ENCODE measurements around the gene NUMBL.

The NUMBL gene

GRCh38 chr19:40687525-40688016, 2.9 kb downstream of the NUMBL start:
- Histone ChIP-seq H3K27me3 (ENCODE audit: low read length) (no peaks in the 10 kb centered on the region), H2AFZ (ENCODE audit: low read depth, low read length, severe bottlenecking) (no peak overlapping the region), H3K79me2 (ENCODE audit: insufficient read depth, low read length) (no peaks in the 10 kb centered on the region), H3K4me2 (ENCODE audit: low read depth, low read length, poor library complexity, severe bottlenecking) (no peak overlapping the region), H3K9ac (ENCODE audit: low read length) (no peak overlapping the region), H3K9me2 (replicated peaks; ENCODE audit: insufficient read depth, low read length) (no peaks in the 10 kb centered on the region), H3K36me3 (ENCODE audit: low read length) (no peaks in the 10 kb centered on the region), H4K20me1 (ENCODE audit: low read depth, low read length) (no peaks in the 10 kb centered on the region), H3F3A (ENCODE audit: insufficient read depth) (no peaks in the 10 kb centered on the region), H3K9me3 (ENCODE audit: insufficient read depth, low read length) (no peaks in the 10 kb centered on the region), H3K4me3 (ENCODE audit: insufficient read depth, low read length, poor library complexity, severe bottlenecking) (no peak overlapping the region), H3K27ac (ENCODE audit: low read depth, low read length) (no peak overlapping the region)
- no peak for TF ChIP-seq CTCF (IDR thresholded peaks at IDR 0.05; ENCODE audit: insufficient read depth, low read length, poor library complexity, severe bottlenecking)
- no peak for TF ChIP-seq EZH2phosphoT487 (conservative IDR thresholded peaks at IDR 0.05; ENCODE audit: low read length)

GRCh38 chr19:40686882-40687524, 3.4 kb downstream of the NUMBL start:
- Histone ChIP-seq H3K9me3 (ENCODE audit: insufficient read depth, low read length) (no peaks in the 10 kb centered on the region), H3K9me2 (replicated peaks; ENCODE audit: insufficient read depth, low read length) (no peaks in the 10 kb centered on the region), H3K4me3 (ENCODE audit: insufficient read depth, low read length, poor library complexity, severe bottlenecking) (no peak overlapping the region), H3K36me3 (ENCODE audit: low read length) (no peaks in the 10 kb centered on the region), H3K4me2 (ENCODE audit: low read depth, low read length, poor library complexity, severe bottlenecking) (no peak overlapping the region), H3K27me3 (ENCODE audit: low read length) (no peaks in the 10 kb centered on the region), H3K9ac (ENCODE audit: low read length) (no peak overlapping the region), H4K20me1 (ENCODE audit: low read depth, low read length) (no peaks in the 10 kb centered on the region), H3F3A (ENCODE audit: insufficient read depth) (no peaks in the 10 kb centered on the region), H3K27ac (ENCODE audit: low read depth, low read length) (no peak overlapping the region), H3K79me2 (ENCODE audit: insufficient read depth, low read length) (no peaks in the 10 kb centered on the region), H2AFZ (ENCODE audit: low read depth, low read length, severe bottlenecking) (no peak overlapping the region)
- TF ChIP-seq CTCF (IDR thresholded peaks at IDR 0.05; ENCODE audit: insufficient read depth, low read length, poor library complexity, severe bottlenecking) (no peak), EZH2phosphoT487 (conservative IDR thresholded peaks at IDR 0.05; ENCODE audit: low read length) (no peak)

GRCh38 chr19:40685563-40685962, 4.9 kb downstream of the NUMBL start:
- Histone ChIP-seq H3K79me2 (ENCODE audit: insufficient read depth, low read length) (no peaks in the 10 kb centered on the region), H3K27ac (ENCODE audit: low read depth, low read length) (no peak overlapping the region), H3K9ac (ENCODE audit: low read length) (no peak overlapping the region), H3K9me3 (ENCODE audit: insufficient read depth, low read length) (no peaks in the 10 kb centered on the region), H3K36me3 (ENCODE audit: low read length) (no peaks in the 10 kb centered on the region), H4K20me1 (ENCODE audit: low read depth, low read length) (no peaks in the 10 kb centered on the region), H2AFZ (ENCODE audit: low read depth, low read length, severe bottlenecking) (no peak overlapping the region), H3F3A (ENCODE audit: insufficient read depth) (no peaks in the 10 kb centered on the region), H3K4me3 (ENCODE audit: insufficient read depth, low read length, poor library complexity, severe bottlenecking) (no peak overlapping the region), H3K4me2 (ENCODE audit: low read depth, low read length, poor library complexity, severe bottlenecking) (no peak overlapping the region), H3K27me3 (ENCODE audit: low read length) (no peaks in the 10 kb centered on the region), H3K9me2 (replicated peaks; ENCODE audit: insufficient read depth, low read length) (no peaks in the 10 kb centered on the region)
- TF ChIP-seq EZH2phosphoT487 (conservative IDR thresholded peaks at IDR 0.05; ENCODE audit: low read length) (no peak), CTCF (IDR thresholded peaks at IDR 0.05; ENCODE audit: insufficient read depth, low read length, poor library complexity, severe bottlenecking) (no peak)

All from SU-DHL-6 (cell line).